Thyroid gland (tissue), 4 donors: Measurements from ENCODE around the gene IRF5. TPM values are rescaled to one million over a fixed set of nuclear protein-coding genes. Genes with fewer than 3 reads are reported as not detected.

Source experiments
- DNase-seq, 2 donors: peaks; one replicate each; pipeline ENCODE4 v3.0.0-alpha.2; 2019
- H3K27ac ChIP-seq, 3 donors: fragments of 200-600 bp; sonication (generic); 1 replicate in 2 of 3; 2 replicates in 1 of 3; pipeline ENCODE4 v1.5.1; 2016 to 2019; ENCODE audit warnings: mild to moderate bottlenecking in 1 of 3, moderate library complexity in 1 of 3
- H3K27me3 ChIP-seq: fragments of 200-600 bp; sonication (generic); one replicate; pipeline ENCODE4 v1.5.1; 2019
- H3K36me3 ChIP-seq, 2 donors: fragments of 200-600 bp; sonication (generic); one replicate each; pipeline ENCODE4 v1.5.1; 2016 to 2019
- H3K4me1 ChIP-seq, 2 donors: fragments of 200-600 bp; sonication (generic); one replicate each; pipeline ENCODE4 v1.5.1; 2017 to 2019
- H3K4me3 ChIP-seq, 3 donors: fragments of 200-600 bp; sonication (generic); replicated peaks in 1 of 3; 1 replicate in 2 of 3; 2 replicates in 1 of 3; pipeline ENCODE4 v1.5.1; 2016; ENCODE audit warnings: mild to moderate bottlenecking in 1 of 3
- H3K9me3 ChIP-seq: fragments of 200-600 bp; sonication (generic); one replicate; pipeline ENCODE4 v1.5.1; 2017
- CTCF ChIP-seq, 6 experiments: fragments of 200-600 bp in 3 of 6; fragments of 450-650 bp in 3 of 6; sonication (generic) in 3 of 6; IDR thresholded peaks; one replicate each; pipeline ENCODE4 v1.5.1; 2016 to 2019; ENCODE audit warnings: antibody characterized with exemption in 6 of 6, mild to moderate bottlenecking in 2 of 6, inconsistent platforms in 1 of 6, moderate library complexity in 1 of 6
- POLR2A ChIP-seq, 2 donors: fragments of 450-650 bp; IDR thresholded peaks; one replicate each; pipeline ENCODE4 v1.6.1; 2017; ENCODE audit warnings: antibody characterized with exemption in 2 of 2, mild to moderate bottlenecking in 2 of 2, moderate library complexity in 1 of 2
- WGBS, 2 donors: methylation state at CpG; one replicate each; pipeline ENCODE4 v1.1.5; 2017; 5-methylcytosine and 5-hydroxymethylcytosine counted together
- intact Hi-C: fragments of 100-400 bp; cut with DNase I; formaldehyde crosslinking; loops from one replicate; pipeline ENCODE4 v1.15.1; 2023
- total RNA-seq, 4 donors: library from RNA; depleted of rRNA; stranded (reverse); fragments of >200 nt; gene quantifications; one replicate each; pipeline ENCODE4 v1.2.3, GENCODE V29; 2016

The IRF5 gene
- total RNA-seq, 4 donors from 2014 or later = 3.7 to 6.0 (median 4.9) TPM

- Histone ChIP-seq H3K27ac (no peak overlapping the region), H3K9me3 (no peaks in the 10 kb centered on the region), H3K4me3 (peak overlapping the region in 1 of 3 donors; percentile 26), H3K4me1 (peaks cover 8 to 23% of the 10 kb centered on the region in 2 donors), H3K36me3 (no peaks in the 10 kb centered on the region), H3K27me3 (no peaks in the 10 kb centered on the region)
- peak; percentile 48 to 62 for DNase-seq
- intact Hi-C loops = no loop called here
- 57 to 94% methylated on average over 7 to 25 of the region's 67 CpGs for whole genome bisulfite sequencing, 2 donors
- peak in 1 of 6 experiments; percentile 19 for TF ChIP-seq CTCF (IDR thresholded peaks at IDR 0.05)
- TF ChIP-seq POLR2A (IDR thresholded peaks at IDR 0.05) = no peak
These were observed 47.2 kb upstream of the IRF5 start for GRCh38 chr7:128890306-128891109.

- intact Hi-C loops = no loop called here
- Histone ChIP-seq H3K27me3 (no peaks in the 10 kb centered on the region), H3K4me1 (peaks cover 8 to 23% of the 10 kb centered on the region in 2 donors), H3K9me3 (no peaks in the 10 kb centered on the region), H3K4me3 (peak overlapping the region in 1 of 3 donors; percentile 26), H3K27ac (peak overlapping the region in 1 of 3 donors; percentile 17), H3K36me3 (no peaks in the 10 kb centered on the region)
- 20 to 26% methylated on average over 2 to 7 of the region's 41 CpGs for WGBS, 2 donors
- peak; percentile 85 to 86 for DNase-seq
- TF ChIP-seq POLR2A (IDR thresholded peaks at IDR 0.05) (no peak), CTCF (IDR thresholded peaks at IDR 0.05) (peak in 1 of 6 experiments; percentile 6)
These were observed 46.4 kb upstream of the IRF5 start for GRCh38 chr7:128891110-128891941.

- H3K27me3 ChIP-seq = no peaks in the 10 kb centered on the region
- H3K4me3 ChIP-seq = no peak overlapping the region
- 34 to 60% methylated on average over 11 of the region's 11 CpGs for WGBS, 2 donors
- H3K27ac ChIP-seq = peak overlapping the region in 1 of 3 donors; percentile 17
- H3K9me3 ChIP-seq = no peaks in the 10 kb centered on the region
- intact Hi-C loops = no loop called here
- TF ChIP-seq CTCF (IDR thresholded peaks at IDR 0.05) (no peak), POLR2A (IDR thresholded peaks at IDR 0.05) (no peak)
- no peak for DNase-seq
- H3K4me1 ChIP-seq = peaks cover 8 to 23% of the 10 kb centered on the region in 2 donors
- no peaks in the 10 kb centered on the region for H3K36me3 ChIP-seq
These were observed 45.8 kb upstream of the IRF5 start for GRCh38 chr7:128891942-128892269.

GRCh38 chr7:128892521-128893250, 45.0 kb upstream of the IRF5 start:
- WGBS, 2 donors = 76 to 79% methylated on average over 12 to 13 of the region's 13 CpGs
- intact Hi-C loops = no loop called here
- TF ChIP-seq CTCF (IDR thresholded peaks at IDR 0.05) (no peak), POLR2A (IDR thresholded peaks at IDR 0.05) (no peak)
- H3K36me3 ChIP-seq = no peaks in the 10 kb centered on the region
- no peaks in the 10 kb centered on the region for H3K9me3 ChIP-seq
- H3K27ac ChIP-seq = peak overlapping the region in 1 of 3 donors; percentile 17
- H3K27me3 ChIP-seq = no peaks in the 10 kb centered on the region
- H3K4me1 ChIP-seq = peaks cover 8 to 23% of the 10 kb centered on the region in 2 donors
- peak; percentile 43 to 45 for DNase-seq
- no peak overlapping the region for H3K4me3 ChIP-seq
